HepG2 (cell line): Measurements from ENCODE around the gene S100Z. TPM values are rescaled to one million over a fixed set of nuclear protein-coding genes. Genes with fewer than 3 reads are reported as not detected.

ENCODE experiments used
- ATAC-seq: fragments of 200-7000 bp; cut with Tn5 transposase; 3 replicates; pipeline ENCODE4 v1.9.1; 2020; ENCODE audit warnings: mild to moderate bottlenecking, moderate library complexity
- BruUV-seq: library from RNA; stranded (reverse); fragments of 400-500 nt; replicated peaks from 2 replicates; lab custom pipeline; 2021; lab: Mats Ljungman, UMichigan
- CTCF ChIA-PET: fragments of 300-600 bp; formaldehyde crosslinking; extraction: SDS; loops from one replicate; lab custom pipeline; 2021; ENCODE audit warnings: low total read pairs, inconsistent platforms, low intra/inter-chr PET ratio; lab: Yijun Ruan, JAX
- POLR2A ChIA-PET: fragments of 350-600 bp; sonication (Branson Sonifier 250); formaldehyde crosslinking; loops from one replicate; lab custom pipeline; 2020; ENCODE audit warnings: antibody characterized with exemption, inconsistent platforms; lab: Yijun Ruan, JAX
- DNase-seq: peaks from one replicate; pipeline ENCODE4 v3.0.0-alpha.2; 2015; ENCODE audit warnings: low spot score
- FAIRE-seq: peaks from 3 replicates; lab custom pipeline; 2011; peaks lifted over from hg19 to GRCh38; lab: Jason Lieb, UNC
- H2AFZ ChIP-seq: one replicate; pipeline ENCODE4 v1.6.1; 2011; ENCODE audit warnings: low read length, inconsistent platforms
- H3K27ac ChIP-seq: fragments of 300-600 bp; 3 replicates; pipeline ENCODE4 v1.8.0; 2011; ENCODE audit warnings: mixed run types, mild to moderate bottlenecking, mixed read lengths, low read length, inconsistent platforms; ENCODE audit not compliant: insufficient read depth; ENCODE audit errors: extremely low read length
- H3K27me3 ChIP-seq, 2 experiments: fragments of 200-600 bp in 1 of 2; 2 replicates in 1 of 2; 3 replicates in 1 of 2; pipeline versions ENCODE4 v1.6.0 to v1.8.0; 2011; ENCODE audit warnings: low read length in 2 of 2, mild to moderate bottlenecking in 2 of 2, moderate library complexity in 2 of 2, inconsistent platforms in 1 of 2; ENCODE audit not compliant: insufficient read depth in 2 of 2, control insufficient read depth in 1 of 2
- H3K36me3 ChIP-seq, 2 experiments: fragments of 200-600 bp in 1 of 2; replicated peaks in 1 of 2; 2 replicates in 1 of 2; 3 replicates in 1 of 2; pipeline versions ENCODE4 v1.5.1 to v1.8.0; 2011; ENCODE audit warnings: low read length in 2 of 2, inconsistent platforms in 1 of 2; ENCODE audit not compliant: insufficient read depth in 2 of 2, control insufficient read depth in 1 of 2
- H3K4me1 ChIP-seq: 2 replicates; pipeline ENCODE4 v1.5.1; 2012; ENCODE audit warnings: low read length, inconsistent platforms; ENCODE audit not compliant: insufficient read depth
- H3K4me2 ChIP-seq: 2 replicates; pipeline ENCODE4 v1.6.0; 2011; ENCODE audit warnings: low read depth, low read length, inconsistent platforms
- H3K4me3 ChIP-seq, 3 experiments: fragments of 200-600 bp in 1 of 3; sonication (generic), shearing (Covaris generic) in 1 of 3; replicated peaks in 1 of 3; 2 replicates each; pipeline ENCODE4 v1.5.1; 2011 to 2016; ENCODE audit warnings: low read length in 3 of 3, inconsistent platforms in 2 of 3, low read depth in 2 of 3, mild to moderate bottlenecking in 2 of 3, control low read depth in 1 of 3, mixed read lengths in 1 of 3; ENCODE audit not compliant: insufficient read depth in 1 of 3
- H3K79me2 ChIP-seq: one replicate; pipeline ENCODE4 v1.6.1; 2011; ENCODE audit warnings: low read length, inconsistent platforms; ENCODE audit not compliant: insufficient read depth
- H3K9ac ChIP-seq: 2 replicates; pipeline ENCODE4 v1.6.0; 2011; ENCODE audit warnings: mild to moderate bottlenecking, low read depth, low read length, inconsistent platforms; ENCODE audit not compliant: insufficient read depth
- H3K9me3 ChIP-seq: 2 replicates; pipeline ENCODE4 v1.5.1; 2012; ENCODE audit warnings: mild to moderate bottlenecking, low read length
- H4K20me1 ChIP-seq: 2 replicates; pipeline ENCODE4 v1.6.0; 2011; ENCODE audit warnings: inconsistent platforms, mild to moderate bottlenecking, low read length, moderate library complexity; ENCODE audit not compliant: insufficient read depth
- ARNT ChIP-seq: fragments of 450-650 bp; IDR thresholded peaks from 2 replicates; pipeline ENCODE4 v1.6.1; 2017
- CEBPG ChIP-seq: IDR thresholded peaks from 2 replicates; pipeline ENCODE4 v1.6.1; 2016
- FOSL1 ChIP-seq: sonication (generic); formaldehyde crosslinking; IDR thresholded peaks from 2 replicates; pipeline ENCODE4 v1.9.0; 2021; ENCODE audit warnings: missing genetic modification reagents, borderline replicate concordance
- KMT2A ChIP-seq: sonication (generic); formaldehyde crosslinking; IDR thresholded peaks from 2 replicates; pipeline ENCODE4 v1.4.0; 2020; ENCODE audit warnings: missing genetic modification reagents
- MAFK ChIP-seq, 2 experiments: IDR thresholded peaks in 1 of 2; conservative IDR thresholded peaks in 1 of 2; 2 replicates each; pipeline ENCODE4 v1.6.1; 2011; ENCODE audit warnings: improper control_type of control experiment in 2 of 2, low read length in 2 of 2
- MYNN ChIP-seq: sonication (generic); formaldehyde crosslinking; IDR thresholded peaks from 2 replicates; pipeline ENCODE4 v1.4.0; 2020; ENCODE audit warnings: mild to moderate bottlenecking, low read depth, missing genetic modification reagents
- NCOA2 ChIP-seq: sonication (generic); formaldehyde crosslinking; IDR thresholded peaks from 2 replicates; pipeline ENCODE4 v1.8.0; 2022; ENCODE audit warnings: inconsistent platforms
- PCBP1 ChIP-seq: fragments of 200-400 bp; formaldehyde crosslinking; IDR thresholded peaks from 2 replicates; pipeline ENCODE4 v1.6.1; 2017; ENCODE audit warnings: mild to moderate bottlenecking, low read depth, low read length, borderline replicate concordance
- PHF8 ChIP-seq: sonication (generic); formaldehyde crosslinking; IDR thresholded peaks from 2 replicates; pipeline ENCODE4 v1.5.0; 2020; ENCODE audit warnings: missing genetic modification reagents
- POLR2G ChIP-seq: fragments of 200-400 bp; formaldehyde crosslinking; IDR thresholded peaks from 2 replicates; pipeline ENCODE4 v1.6.1; 2018; ENCODE audit warnings: mild to moderate bottlenecking, low read depth, low read length, moderate library complexity
- REPIN1 ChIP-seq: sonication (generic); formaldehyde crosslinking; IDR thresholded peaks from 2 replicates; pipeline ENCODE4 v1.8.0; 2022; ENCODE audit warnings: missing genetic modification reagents, low read depth, mild to moderate bottlenecking, borderline replicate concordance
- RXRB ChIP-seq: IDR thresholded peaks from 2 replicates; pipeline ENCODE4 v1.6.1; 2016; ENCODE audit warnings: borderline replicate concordance, missing genetic modification reagents, missing compliant biosample characterization
- ZBTB1 ChIP-seq: sonication (generic); formaldehyde crosslinking; IDR thresholded peaks from 2 replicates; pipeline ENCODE4 v1.4.0; 2020; ENCODE audit warnings: missing genetic modification reagents, borderline replicate concordance
- ZFP36L1 ChIP-seq: sonication (generic); formaldehyde crosslinking; IDR thresholded peaks from 2 replicates; pipeline ENCODE4 v1.8.0; 2022; ENCODE audit warnings: mild to moderate bottlenecking, missing genetic modification reagents, moderate library complexity
- ZNF101 ChIP-seq: sonication (generic); formaldehyde crosslinking; IDR thresholded peaks from 2 replicates; pipeline ENCODE4 v1.4.0; 2020; ENCODE audit warnings: mild to moderate bottlenecking, low read depth, missing genetic modification reagents, borderline replicate concordance
- ZNF12 ChIP-seq: sonication (generic); formaldehyde crosslinking; IDR thresholded peaks from 2 replicates; pipeline ENCODE4 v1.5.0; 2020; ENCODE audit warnings: missing genetic modification reagents
- ZNF451 ChIP-seq: sonication (generic); formaldehyde crosslinking; IDR thresholded peaks from 2 replicates; pipeline ENCODE4 v1.5.0; 2020; ENCODE audit warnings: mild to moderate bottlenecking, missing genetic modification reagents
- ZNF703 ChIP-seq: sonication (generic); formaldehyde crosslinking; IDR thresholded peaks from 2 replicates; pipeline ENCODE4 v1.5.1; 2020; ENCODE audit warnings: missing genetic modification reagents, mild to moderate bottlenecking, moderate library complexity, borderline replicate concordance
- WGBS: methylation state at CpG from one replicate; pipeline ENCODE4 v1.1.6; 2017; ENCODE audit warnings: low lambda C conversion rate; 5-methylcytosine and 5-hydroxymethylcytosine counted together
- in situ Hi-C: cut with HindIII; loops from 2 replicates; pipeline ENCODE4 v1.10.0; 2017; ENCODE audit warnings: low pct_unique_long_range_greater_than_20kb; ENCODE audit not compliant: extremely low pct_ligation_motif_present
- intact Hi-C: fragments of 100-400 bp; cut with micrococcal nuclease; formaldehyde crosslinking; loops from one replicate; pipeline ENCODE4 v1.10.0; 2022; ENCODE audit not compliant: unreplicated experiment
- polyA plus RNA-seq, 8 experiments: library from polyadenylated mRNA; depleted of rRNA in 3 of 8; stranded (reverse) in 7 of 8; unstranded in 1 of 8; fragments of >200 nt; fragmentation: Illumina TruSeq in 4 of 8; extraction: Trizol in 4 of 8; gene quantifications; 2 replicates each; pipeline versions ENCODE4 v1.2.1 to v1.2.3, GENCODE V29; 2011 to 2016; ENCODE audit warnings: low read depth in 4 of 8, missing spikeins in 1 of 8, mixed read lengths in 1 of 8; ENCODE audit not compliant: insufficient read depth in 1 of 8
- total RNA-seq, 5 experiments: library from RNA; depleted of rRNA; stranded (reverse); fragments of >200 nt; fragmentation: Illumina TruSeq; extraction: Trizol; gene quantifications; 2 replicates each; pipeline ENCODE4 v1.2.3, GENCODE V29; 2016; ENCODE audit warnings: low read depth in 1 of 5
- TF ChIP-seq, protein P1 (sequence below): sonication (generic); formaldehyde crosslinking; IDR thresholded peaks from 2 replicates; pipeline ENCODE4 v1.4.0; 2020; ENCODE audit warnings: missing genetic modification reagents
- TF ChIP-seq, protein P2 (sequence below): sonication (generic); formaldehyde crosslinking; IDR thresholded peaks from 2 replicates; pipeline ENCODE4 v1.4.0; 2020; ENCODE audit warnings: missing genetic modification reagents
- TF ChIP-seq, protein P3 (sequence below): sonication (generic); formaldehyde crosslinking; IDR thresholded peaks from 2 replicates; pipeline ENCODE4 v1.4.0; 2020; ENCODE audit warnings: mild to moderate bottlenecking, missing genetic modification reagents

S100Z gene
- total and polyA plus RNA-seq, 2 of the 13 experiments (the other 11 are each of a cell fraction or from before 2014, with no cell fraction given): 0.22 TPM; not detected in 1

DNA sequence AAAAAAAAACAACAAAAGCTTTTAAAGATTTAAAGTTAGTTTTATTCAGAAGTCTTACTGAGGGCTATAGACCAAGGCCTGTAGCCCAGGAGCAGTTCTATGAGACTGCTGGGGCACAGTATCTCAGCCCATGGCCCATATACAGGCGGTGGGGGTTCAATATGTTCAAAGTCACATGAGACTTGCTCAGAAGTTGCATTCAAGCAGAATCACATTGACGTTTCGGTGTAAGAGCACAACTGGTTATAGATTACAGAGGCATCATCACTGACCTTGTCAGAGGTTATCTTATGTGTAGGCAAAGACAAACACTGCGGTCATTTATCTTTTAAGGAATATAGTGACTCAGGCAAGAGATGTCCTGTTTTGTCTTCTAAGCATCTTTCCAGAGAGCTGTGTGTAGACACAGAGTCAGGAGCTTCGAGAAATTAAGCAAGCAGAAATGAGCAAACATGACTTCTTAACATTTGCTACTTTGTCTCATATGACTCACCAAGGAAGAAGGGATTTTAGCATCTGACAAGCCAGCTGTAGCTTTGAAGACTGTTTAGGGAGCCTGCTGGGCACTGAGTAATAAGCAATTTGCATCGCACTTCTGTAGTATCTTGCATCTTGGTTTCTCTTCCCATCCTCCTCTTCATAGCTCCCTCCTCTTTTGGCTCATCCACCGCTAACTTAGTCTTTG is 43.9 kb upstream of the S100Z start:
- ChIA-PET CTCF (no interaction called here), POLR2A (interaction anchor here (0.7 to 4.6 kb wide), 9 partner anchors 10 to 67 kb away, joined by 3 to 48 read pairs (median 5); partner anchors contain the start of gene F2RL1)
- Histone ChIP-seq H3K4me3 (no peak overlapping the region), H3K27ac (no peak overlapping the region), H3K4me2 (peak overlapping the region; percentile 36), H3K9ac (no peak overlapping the region), H2AFZ (no peak overlapping the region), H3K79me2 (no peaks in the 10 kb centered on the region), H3K27me3 (peaks cover 2 to 4% of the 10 kb centered on the region in 2 experiments; a peak in 1 of 5 replicates), H4K20me1 (no peaks in the 10 kb centered on the region), H3K4me1 (peaks cover 29% of the 10 kb centered on the region), H3K36me3 (no peaks in the 10 kb centered on the region), H3K9me3 (no peaks in the 10 kb centered on the region)
- DNase-seq (peak; percentile 87), FAIRE-seq (peak; percentile 68), ATAC-seq (peak; percentile 56)
- BruUV-seq: no TSS peak
- WGBS: 2% methylated on average over 7 of the region's 7 CpGs
- intact Hi-C loops: loop anchor here (2.0 kb wide), 2 partner anchors 15 to 21 kb away; no protein-coding TSS in a partner anchor
- in situ Hi-C loops: no loop called here
- TF ChIP-seq NCOA2: peak; percentile 55
- no peak for TF ChIP-seq KMT2A (CRISPR knock-in tag)
- no peak for TF ChIP-seq ZNF12 (CRISPR knock-in tag)
- TF ChIP-seq REPIN1 (CRISPR knock-in tag): no peak
- TF ChIP-seq ZBTB1 (CRISPR knock-in tag): no peak
- 0 out of 2 replicates have a peak, but pooled peaks have one; percentile 11 for TF ChIP-seq RXRB (CRISPR knock-in tag)
- peak; percentile 40; the same call in 1 of the 2 replicates for TF ChIP-seq POLR2G
- no peak for TF ChIP-seq PHF8 (CRISPR knock-in tag)
- TF ChIP-seq MAFK (conservative IDR thresholded peaks at IDR 0.05 in 1 of 2, IDR thresholded peaks at IDR 0.05 in 1 of 2; ENCODE audit: low read length in 2 of 2): peak in 1 of 2 experiments; percentile 41; a peak in 2 of 4 replicates
- TF ChIP-seq, protein P1, sequence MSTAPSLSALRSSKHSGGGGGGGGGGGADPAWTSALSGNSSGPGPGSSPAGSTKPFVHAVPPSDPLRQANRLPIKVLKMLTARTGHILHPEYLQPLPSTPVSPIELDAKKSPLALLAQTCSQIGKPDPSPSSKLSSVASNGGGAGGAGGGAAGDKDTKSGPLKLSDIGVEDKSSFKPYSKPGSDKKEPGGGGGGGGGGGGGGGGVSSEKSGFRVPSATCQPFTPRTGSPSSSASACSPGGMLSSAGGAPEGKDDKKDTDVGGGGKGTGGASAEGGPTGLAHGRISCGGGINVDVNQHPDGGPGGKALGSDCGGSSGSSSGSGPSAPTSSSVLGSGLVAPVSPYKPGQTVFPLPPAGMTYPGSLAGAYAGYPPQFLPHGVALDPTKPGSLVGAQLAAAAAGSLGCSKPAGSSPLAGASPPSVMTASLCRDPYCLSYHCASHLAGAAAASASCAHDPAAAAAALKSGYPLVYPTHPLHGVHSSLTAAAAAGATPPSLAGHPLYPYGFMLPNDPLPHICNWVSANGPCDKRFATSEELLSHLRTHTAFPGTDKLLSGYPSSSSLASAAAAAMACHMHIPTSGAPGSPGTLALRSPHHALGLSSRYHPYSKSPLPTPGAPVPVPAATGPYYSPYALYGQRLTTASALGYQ (CRISPR knock-in tag): no peak
- peak; percentile 69 for TF ChIP-seq FOSL1
- no peak for TF ChIP-seq ZFP36L1 (CRISPR knock-in tag)
- no peak for TF ChIP-seq ARNT
- TF ChIP-seq, protein P2, sequence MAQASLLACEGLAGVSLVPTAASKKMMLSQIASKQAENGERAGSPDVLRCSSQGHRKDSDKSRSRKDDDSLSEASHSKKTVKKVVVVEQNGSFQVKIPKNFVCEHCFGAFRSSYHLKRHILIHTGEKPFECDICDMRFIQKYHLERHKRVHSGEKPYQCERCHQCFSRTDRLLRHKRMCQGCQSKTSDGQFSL (CRISPR knock-in tag): no peak
- 0 out of 2 replicates have a peak, but pooled peaks have one; percentile 10 for TF ChIP-seq CEBPG (CRISPR knock-in tag)
- no peak for TF ChIP-seq ZNF703
- TF ChIP-seq PCBP1: no peak
- TF ChIP-seq, protein P3, sequence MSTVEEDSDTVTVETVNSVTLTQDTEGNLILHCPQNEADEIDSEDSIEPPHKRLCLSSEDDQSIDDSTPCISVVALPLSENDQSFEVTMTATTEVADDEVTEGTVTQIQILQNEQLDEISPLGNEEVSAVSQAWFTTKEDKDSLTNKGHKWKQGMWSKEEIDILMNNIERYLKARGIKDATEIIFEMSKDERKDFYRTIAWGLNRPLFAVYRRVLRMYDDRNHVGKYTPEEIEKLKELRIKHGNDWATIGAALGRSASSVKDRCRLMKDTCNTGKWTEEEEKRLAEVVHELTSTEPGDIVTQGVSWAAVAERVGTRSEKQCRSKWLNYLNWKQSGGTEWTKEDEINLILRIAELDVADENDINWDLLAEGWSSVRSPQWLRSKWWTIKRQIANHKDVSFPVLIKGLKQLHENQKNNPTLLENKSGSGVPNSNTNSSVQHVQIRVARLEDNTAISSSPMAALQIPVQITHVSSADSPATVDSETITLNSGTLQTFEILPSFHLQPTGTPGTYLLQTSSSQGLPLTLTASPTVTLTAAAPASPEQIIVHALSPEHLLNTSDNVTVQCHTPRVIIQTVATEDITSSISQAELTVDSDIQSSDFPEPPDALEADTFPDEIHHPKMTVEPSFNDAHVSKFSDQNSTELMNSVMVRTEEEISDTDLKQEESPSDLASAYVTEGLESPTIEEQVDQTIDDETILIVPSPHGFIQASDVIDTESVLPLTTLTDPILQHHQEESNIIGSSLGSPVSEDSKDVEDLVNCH: no peak
- TF ChIP-seq ZNF101 (CRISPR knock-in tag): no peak
- no peak for TF ChIP-seq ZNF451 (CRISPR knock-in tag)
- TF ChIP-seq MYNN: no peak
